PC-3 (cell line): ENCODE measurements around the gene TCF12. TPM values are rescaled to one million over a fixed set of nuclear protein-coding genes. Genes with fewer than 3 reads are reported as not detected.
A peak's percentile ranks its signal among the peaks of the same experiment; 100 is the strongest.

Source experiments
- ATAC-seq: fragments of 200-7000 bp; cut with Tn5 transposase; 2 replicates; pipeline ENCODE4 v1.9.1; 2020; ENCODE audit warnings: mild to moderate bottlenecking, moderate library complexity
- BruUV-seq: library from RNA; stranded (reverse); fragments of 400-500 nt; replicated peaks from 2 replicates; lab custom pipeline; 2021; lab: Mats Ljungman, UMichigan
- CTCF ChIA-PET: fragments of 300-600 bp; sonication (Branson Sonifier 250); formaldehyde crosslinking; loops from one replicate; lab custom pipeline; 2022; ENCODE audit warnings: antibody characterized with exemption; lab: Charles Lee
- POLR2A ChIA-PET: fragments of 300-600 bp; sonication (Branson Sonifier 250); formaldehyde crosslinking; loops from one replicate; lab custom pipeline; 2022; ENCODE audit warnings: antibody characterized with exemption; ENCODE audit not compliant: unreplicated experiment; lab: Charles Lee
- DNase-seq: peaks from one replicate; pipeline ENCODE4 v3.0.0-alpha.2; 2015
- H2AFZ ChIP-seq: fragments of 300-600 bp; sonication (generic); 2 replicates; pipeline ENCODE4 v1.6.0; 2016; ENCODE audit warnings: antibody characterized with exemption, low read length
- H3F3A ChIP-seq: fragments of 300-600 bp; sonication (generic); one replicate; pipeline ENCODE4 v1.6.0; 2017; ENCODE audit warnings: antibody characterized with exemption, low read length, control low read depth, mild to moderate bottlenecking; ENCODE audit not compliant: unreplicated experiment
- H3K27ac ChIP-seq: fragments of 300-600 bp; sonication (generic); 2 replicates; pipeline ENCODE4 v1.5.1; 2016; ENCODE audit warnings: mild to moderate bottlenecking, low read length
- H3K27me3 ChIP-seq: fragments of 300-600 bp; sonication (generic); 2 replicates; pipeline ENCODE4 v1.6.1; 2016; ENCODE audit warnings: low read length, mixed read lengths
- H3K36me3 ChIP-seq: fragments of 300-600 bp; sonication (generic); 2 replicates; pipeline ENCODE4 v1.6.1; 2016; ENCODE audit warnings: low read depth, mixed run types, low read length, mixed read lengths
- H3K4me1 ChIP-seq: fragments of 300-600 bp; sonication (generic); 2 replicates; pipeline ENCODE4 v1.5.1; 2016; ENCODE audit warnings: low read length; ENCODE audit not compliant: insufficient read depth
- H3K4me2 ChIP-seq: fragments of 300-600 bp; sonication (generic); 2 replicates; pipeline ENCODE4 v1.6.0; 2016; ENCODE audit warnings: low read length
- H3K4me3 ChIP-seq: fragments of 300-600 bp; sonication (generic); 2 replicates; pipeline ENCODE4 v1.5.1; 2016; ENCODE audit warnings: mild to moderate bottlenecking, low read length, mixed read lengths
- H3K79me2 ChIP-seq: fragments of 300-600 bp; sonication (generic); 2 replicates; pipeline ENCODE4 v1.6.1; 2017; ENCODE audit warnings: low read length, mixed read lengths
- H3K9ac ChIP-seq: fragments of 300-600 bp; sonication (generic); 2 replicates; pipeline ENCODE4 v1.6.0; 2016; ENCODE audit warnings: mild to moderate bottlenecking, low read length
- H3K9me2 ChIP-seq: fragments of 300-600 bp; sonication (generic); replicated peaks from 2 replicates; pipeline ENCODE4 v1.6.1; 2016; ENCODE audit warnings: mixed run types, low read length, mixed read lengths
- H3K9me3 ChIP-seq: fragments of 300-600 bp; sonication (generic); 2 replicates; pipeline ENCODE4 v1.6.1; 2016; ENCODE audit warnings: low read length, mixed read lengths
- H4K20me1 ChIP-seq: fragments of 300-600 bp; sonication (generic); 2 replicates; pipeline ENCODE4 v1.6.1; 2016; ENCODE audit warnings: low read length, mixed read lengths
- EZH2 ChIP-seq: fragments of 300-600 bp; sonication (generic); IDR thresholded peaks from one replicate; pipeline ENCODE4 v1.6.1; 2017; ENCODE audit warnings: antibody characterized with exemption, mild to moderate bottlenecking, low read length; ENCODE audit not compliant: unreplicated experiment
- EZH2phosphoT487 ChIP-seq: fragments of 300-600 bp; sonication (generic); IDR thresholded peaks from 2 replicates; pipeline ENCODE4 v1.6.1; 2018; ENCODE audit warnings: mild to moderate bottlenecking, antibody characterized with exemption, low read length, borderline replicate concordance
- intact Hi-C: fragments of 100-400 bp; cut with micrococcal nuclease; formaldehyde crosslinking; loops from 2 replicates; pipeline ENCODE4 v1.9.0; 2023
- total RNA-seq: library from RNA; depleted of rRNA; stranded (reverse); fragments of >200 nt; gene quantifications from 2 replicates; pipeline ENCODE4 v1.2.3, GENCODE V29; 2014
- TF ChIP-seq, protein P1 (sequence below): fragments of 300-600 bp; sonication (generic); conservative IDR thresholded peaks from 2 replicates; pipeline ENCODE4 v1.5.1; 2017; ENCODE audit warnings: antibody characterized with exemption, low read depth, mild to moderate bottlenecking, low read length

TCF12 gene
- total RNA-seq, 1 experiment from 2014 or later = 103 TPM

DNA sequence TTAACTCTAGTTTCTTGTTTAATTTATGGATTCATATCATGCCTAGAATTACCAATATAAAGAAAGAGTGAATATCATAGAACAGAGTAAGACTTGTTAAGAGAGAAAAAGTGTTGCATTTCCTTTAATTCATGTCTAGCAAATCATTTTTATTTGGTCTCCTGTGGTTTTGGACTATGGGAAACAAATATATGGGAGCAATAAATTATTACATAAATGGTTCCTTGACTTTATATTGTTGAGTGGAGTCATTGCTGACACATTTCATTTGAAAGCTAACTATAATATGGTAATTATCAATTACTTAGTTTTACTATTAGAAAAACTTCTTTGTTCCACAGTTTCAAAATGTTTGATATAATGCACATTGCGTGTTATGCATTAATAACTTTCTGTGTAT is 313.1 kb downstream of the TCF12 start:
- ChIA-PET CTCF (no interaction called here), POLR2A (no interaction called here)
- no peaks in the 10 kb centered on the region for H3K79me2 ChIP-seq
- no peak overlapping the region for H2AFZ ChIP-seq
- H3F3A ChIP-seq = no peaks in the 10 kb centered on the region
- H3K27ac ChIP-seq = no peak overlapping the region
- no peaks in the 10 kb centered on the region for H3K27me3 ChIP-seq
- H3K9me2 ChIP-seq = no peaks in the 10 kb centered on the region
- BruUV-seq = no TSS peak
- TF ChIP-seq, protein P1, sequence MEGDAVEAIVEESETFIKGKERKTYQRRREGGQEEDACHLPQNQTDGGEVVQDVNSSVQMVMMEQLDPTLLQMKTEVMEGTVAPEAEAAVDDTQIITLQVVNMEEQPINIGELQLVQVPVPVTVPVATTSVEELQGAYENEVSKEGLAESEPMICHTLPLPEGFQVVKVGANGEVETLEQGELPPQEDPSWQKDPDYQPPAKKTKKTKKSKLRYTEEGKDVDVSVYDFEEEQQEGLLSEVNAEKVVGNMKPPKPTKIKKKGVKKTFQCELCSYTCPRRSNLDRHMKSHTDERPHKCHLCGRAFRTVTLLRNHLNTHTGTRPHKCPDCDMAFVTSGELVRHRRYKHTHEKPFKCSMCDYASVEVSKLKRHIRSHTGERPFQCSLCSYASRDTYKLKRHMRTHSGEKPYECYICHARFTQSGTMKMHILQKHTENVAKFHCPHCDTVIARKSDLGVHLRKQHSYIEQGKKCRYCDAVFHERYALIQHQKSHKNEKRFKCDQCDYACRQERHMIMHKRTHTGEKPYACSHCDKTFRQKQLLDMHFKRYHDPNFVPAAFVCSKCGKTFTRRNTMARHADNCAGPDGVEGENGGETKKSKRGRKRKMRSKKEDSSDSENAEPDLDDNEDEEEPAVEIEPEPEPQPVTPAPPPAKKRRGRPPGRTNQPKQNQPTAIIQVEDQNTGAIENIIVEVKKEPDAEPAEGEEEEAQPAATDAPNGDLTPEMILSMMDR = no peak
- TF ChIP-seq EZH2 (no peak), EZH2phosphoT487 (no peak)
- no peak overlapping the region for H3K9ac ChIP-seq
- no peaks in the 10 kb centered on the region for H3K4me1 ChIP-seq
- intact Hi-C loops = loop anchor here (1.0 kb wide), 1 partner anchor 30 kb away; no protein-coding TSS in a partner anchor
- ATAC-seq (peak; percentile 42; the same call in 1 of the 2 replicates), DNase-seq (no peak)
- H3K4me2 ChIP-seq = no peak overlapping the region
- H3K4me3 ChIP-seq = no peak overlapping the region
- no peaks in the 10 kb centered on the region for H4K20me1 ChIP-seq
- H3K9me3 ChIP-seq = no peaks in the 10 kb centered on the region
- H3K36me3 ChIP-seq = no peaks in the 10 kb centered on the region; the same call in 1 of the 2 replicates

DNA sequence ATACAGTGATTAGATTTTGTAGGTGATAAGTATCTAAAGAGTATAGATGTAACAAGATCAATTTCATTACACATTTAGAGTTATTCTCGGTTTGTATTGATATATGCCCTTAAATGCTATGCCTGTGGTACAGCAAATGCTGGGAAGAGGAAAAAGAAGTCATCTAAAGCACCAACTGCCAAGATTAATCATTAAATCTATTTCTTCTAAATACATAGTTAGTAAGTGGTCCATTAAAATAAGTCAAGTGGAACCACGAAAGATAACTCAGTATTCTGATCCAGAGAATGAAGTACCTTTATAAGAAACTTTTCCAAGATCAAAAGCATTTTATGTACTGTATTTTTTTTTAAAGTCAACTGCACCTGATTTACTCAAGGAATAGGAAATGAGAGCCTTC is 315.7 kb downstream of the TCF12 start:
- Histone ChIP-seq H4K20me1 (no peaks in the 10 kb centered on the region), H3K9me2 (no peaks in the 10 kb centered on the region), H3F3A (no peaks in the 10 kb centered on the region), H3K4me3 (no peak overlapping the region), H3K9ac (no peak overlapping the region), H3K27me3 (no peaks in the 10 kb centered on the region), H2AFZ (no peak overlapping the region), H3K36me3 (no peaks in the 10 kb centered on the region; the same call in 1 of the 2 replicates), H3K27ac (no peak overlapping the region), H3K9me3 (no peaks in the 10 kb centered on the region), H3K4me1 (no peaks in the 10 kb centered on the region), H3K79me2 (no peaks in the 10 kb centered on the region), H3K4me2 (no peak overlapping the region)
- ATAC-seq (no peak), DNase-seq (no peak)
- CTCF ChIA-PET = no interaction called here
- TF ChIP-seq EZH2phosphoT487 (no peak), EZH2 (no peak)
- TF ChIP-seq, protein P1 = no peak
- POLR2A ChIA-PET = no interaction called here
- intact Hi-C loops = no loop called here
- no TSS peak for BruUV-seq

DNA sequence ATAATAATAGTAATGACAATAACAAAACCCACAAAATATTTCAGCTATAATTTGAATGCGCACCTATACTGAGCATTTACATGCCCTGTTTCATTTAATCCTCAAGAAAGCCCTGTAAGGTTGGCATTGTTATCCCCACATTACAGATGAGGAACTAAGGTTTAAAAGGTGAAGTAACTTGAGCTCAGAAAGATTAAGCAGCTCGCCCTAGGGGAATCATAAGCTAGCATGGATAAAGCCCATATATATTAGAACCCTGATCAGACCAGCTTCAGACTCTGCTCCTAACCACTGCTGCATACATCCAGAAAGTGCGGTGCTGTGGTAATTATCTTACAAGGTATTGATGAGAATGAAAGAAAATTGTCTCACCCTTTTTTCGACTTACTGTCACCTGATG is 316.7 kb downstream of the TCF12 start:
- Histone ChIP-seq H4K20me1 (no peaks in the 10 kb centered on the region), H2AFZ (no peak overlapping the region), H3F3A (no peaks in the 10 kb centered on the region), H3K9ac (no peak overlapping the region), H3K4me3 (no peak overlapping the region), H3K36me3 (no peaks in the 10 kb centered on the region; the same call in 1 of the 2 replicates), H3K9me2 (no peaks in the 10 kb centered on the region), H3K27ac (no peak overlapping the region), H3K4me1 (no peaks in the 10 kb centered on the region), H3K4me2 (no peak overlapping the region), H3K79me2 (no peaks in the 10 kb centered on the region), H3K27me3 (no peaks in the 10 kb centered on the region), H3K9me3 (no peaks in the 10 kb centered on the region)
- ChIA-PET CTCF (no interaction called here), POLR2A (no interaction called here)
- no peak for ATAC-seq
- DNase-seq = no peak
- no TSS peak for BruUV-seq
- TF ChIP-seq, protein P1 = no peak
- no peak for TF ChIP-seq EZH2
- no peak for TF ChIP-seq EZH2phosphoT487
- intact Hi-C loops = no loop called here
